ENCODE measurements around the gene FRMD5.
"Not testable (repeated sequence)": the region's sequence is repeated elsewhere in the genome, so short reads cannot be mapped to it uniquely, and the experiment has no call there.

FRMD5 gene

GRCh38 chr15:44195151-44195740, at the start of gene FRMD5:
Gene FRMD5 (minus strand): TSS chr15:44195271.
- peak; percentile 97 to 98 for DNase-seq

- no peak for DNase-seq
Measured at GRCh38 chr15:44243829-44244228, 48.8 kb upstream of the FRMD5 start.

GRCh38 chr15:44243141-44243540, 48.1 kb upstream of the FRMD5 start:
- no peak for DNase-seq

GRCh38 chr15:44231842-44232241, 36.8 kb upstream of the FRMD5 start:
- no peak for DNase-seq

- DNase-seq, result not testable (repeated sequence)
Measured at GRCh38 chr15:44229301-44229700, 34.2 kb upstream of the FRMD5 start.

GRCh38 chr15:44227584-44227983, 32.5 kb upstream of the FRMD5 start:
- no peak for DNase-seq

GRCh38 chr15:44227001-44227400, 31.9 kb upstream of the FRMD5 start:
- not testable (repeated sequence) for DNase-seq

GRCh38 chr15:44222478-44222877, 27.4 kb upstream of the FRMD5 start:
- no peak for DNase-seq

GRCh38 chr15:44219073-44219472, 24.0 kb upstream of the FRMD5 start:
- peak; percentile 74 to 93 for DNase-seq

- DNase-seq, result no peak
Measured at GRCh38 chr15:44216958-44217357, 21.9 kb upstream of the FRMD5 start.

GRCh38 chr15:44215594-44215993, 20.5 kb upstream of the FRMD5 start:
- no peak for DNase-seq

- no peak for DNase-seq
Measured at GRCh38 chr15:44208956-44209355, 13.9 kb upstream of the FRMD5 start.

GRCh38 chr15:44207643-44208042, 12.6 kb upstream of the FRMD5 start:
- DNase-seq, result no peak

GRCh38 chr15:44199393-44199792, 4.3 kb upstream of the FRMD5 start:
- DNase-seq, result no peak

GRCh38 chr15:44194323-44195150, 534 bp downstream of the FRMD5 start:
- peak; percentile 21 to 61 for DNase-seq

GRCh38 chr15:44193651-44194322, 1.3 kb downstream of the FRMD5 start:
- DNase-seq, result peak; percentile 36 to 66

- no peak for DNase-seq
Measured at GRCh38 chr15:44188795-44189194, 6.3 kb downstream of the FRMD5 start.

GRCh38 chr15:44186705-44187104, 8.4 kb downstream of the FRMD5 start:
- DNase-seq, result no peak

- DNase-seq, result no peak
Measured at GRCh38 chr15:44183363-44183762, 11.7 kb downstream of the FRMD5 start.

- no peak for DNase-seq
Measured at GRCh38 chr15:44181410-44181809, 13.7 kb downstream of the FRMD5 start.

- no peak for DNase-seq
Measured at GRCh38 chr15:44177139-44177538, 17.9 kb downstream of the FRMD5 start.

- DNase-seq, result no peak
Measured at GRCh38 chr15:44173813-44174212, 21.3 kb downstream of the FRMD5 start.

GRCh38 chr15:44163370-44163769, 31.7 kb downstream of the FRMD5 start:
- DNase-seq, result no peak

- DNase-seq, result no peak
Measured at GRCh38 chr15:44160796-44161195, 34.3 kb downstream of the FRMD5 start.
